Measurements from ENCODE around the gene FCER2.

- no peak for TF ChIP-seq CTCF (IDR thresholded peaks at IDR 0.05)
- no peak for TF ChIP-seq POLR2A (IDR thresholded peaks at IDR 0.05)
Measured at GRCh38 chr19:7668842-7669241, 33.1 kb downstream of the FCER2 start, which contains the start of gene RETN.

All from heart left ventricle (tissue), 13 donors.